Measurements from ENCODE around the gene GRM8. TPM values are rescaled to one million over a fixed set of nuclear protein-coding genes. Genes with fewer than 3 reads are reported as not detected.

GRM8 gene
- total RNA-seq, 4 donors from 2014 or later, result 0.57 TPM; not detected in 3

GRCh38 chr7:126608339-126608776 is 644.4 kb downstream of the GRM8 start:
- no peaks in the 10 kb centered on the region for H3K4me1 ChIP-seq
- no peak overlapping the region for H3K27ac ChIP-seq
- intact Hi-C loops (cut with DNase I), result no loop called here
- peaks cover 0 to 2% (median 0%) of the 10 kb centered on the region in 3 donors for H3K9me3 ChIP-seq
- no peaks in the 10 kb centered on the region for H3K36me3 ChIP-seq
- no peaks in the 10 kb centered on the region for H3K27me3 ChIP-seq
- no peak for DNase-seq
- no peak overlapping the region for H3K4me3 ChIP-seq
- TF ChIP-seq POLR2A (IDR thresholded peaks at IDR 0.05) (no peak), CTCF (IDR thresholded peaks at IDR 0.05) (no peak)
- WGBS, 2 donors, result 37 to 63% methylated on average over 4 to 7 of the region's 7 CpGs

- Histone ChIP-seq H3K27me3 (no peaks in the 10 kb centered on the region), H3K4me3 (no peak overlapping the region), H3K9me3 (no peaks in the 10 kb centered on the region), H3K27ac (no peak overlapping the region), H3K36me3 (no peaks in the 10 kb centered on the region), H3K4me1 (no peaks in the 10 kb centered on the region)
- whole genome bisulfite sequencing, 2 donors, result 83 to 89% methylated on average over 3 of the region's 3 CpGs
- intact Hi-C loops (cut with DNase I), result no loop called here
- TF ChIP-seq CTCF (IDR thresholded peaks at IDR 0.05), result no peak
- TF ChIP-seq POLR2A (IDR thresholded peaks at IDR 0.05), result no peak
- no peak for DNase-seq
Observed at GRCh38 chr7:126606331-126606730, 646.4 kb downstream of the GRM8 start.

GRCh38 chr7:126605553-126605952 is 647.2 kb downstream of the GRM8 start:
- Histone ChIP-seq H3K4me1 (no peaks in the 10 kb centered on the region), H3K27me3 (no peaks in the 10 kb centered on the region), H3K9me3 (no peaks in the 10 kb centered on the region), H3K36me3 (no peaks in the 10 kb centered on the region), H3K27ac (no peak overlapping the region), H3K4me3 (no peak overlapping the region)
- TF ChIP-seq CTCF (IDR thresholded peaks at IDR 0.05), result no peak
- no peak for TF ChIP-seq POLR2A (IDR thresholded peaks at IDR 0.05)
- intact Hi-C loops (cut with DNase I), result no loop called here
- DNase-seq, result no peak
- WGBS, 2 donors, result 87 to 90% methylated on average over 2 of the region's 2 CpGs

GRCh38 chr7:126605056-126605455 is 647.7 kb downstream of the GRM8 start:
- Histone ChIP-seq H3K4me1 (no peaks in the 10 kb centered on the region), H3K9me3 (no peaks in the 10 kb centered on the region), H3K36me3 (no peaks in the 10 kb centered on the region), H3K27ac (no peak overlapping the region), H3K4me3 (no peak overlapping the region), H3K27me3 (no peaks in the 10 kb centered on the region)
- 49 to 56% methylated on average over 3 of the region's 3 CpGs for WGBS, 2 donors
- no peak for DNase-seq
- TF ChIP-seq POLR2A (IDR thresholded peaks at IDR 0.05) (no peak), CTCF (IDR thresholded peaks at IDR 0.05) (no peak)
- intact Hi-C loops (cut with DNase I), result no loop called here

- Histone ChIP-seq H3K4me3 (no peak overlapping the region), H3K4me1 (no peaks in the 10 kb centered on the region), H3K9me3 (peaks cover 0 to 14% (median 0%) of the 10 kb centered on the region in 3 donors), H3K27ac (no peak overlapping the region), H3K36me3 (no peaks in the 10 kb centered on the region), H3K27me3 (no peaks in the 10 kb centered on the region)
- intact Hi-C loops (cut with DNase I), result no loop called here
- whole genome bisulfite sequencing, 2 donors, result 65% methylated on average over 4 of the region's 6 CpGs; no CpG with 5 or more reads in 1 of the 2 donors
- DNase-seq, result no peak
- TF ChIP-seq POLR2A (IDR thresholded peaks at IDR 0.05), result no peak
- no peak for TF ChIP-seq CTCF (IDR thresholded peaks at IDR 0.05)
Observed at GRCh38 chr7:126589068-126589684, 663.6 kb downstream of the GRM8 start.
